HG03354 (cell line): ENCODE measurements around the gene SLC2A13.

Experiments used
- ATAC-seq: cut with Tn5 transposase; IDR thresholded peaks from one replicate; pipeline ENCODE4 v1.9.1; 2021; ENCODE audit warnings: mild to moderate bottlenecking; ENCODE audit not compliant: unreplicated experiment, poor library complexity, severe bottlenecking

The SLC2A13 gene

DNA sequence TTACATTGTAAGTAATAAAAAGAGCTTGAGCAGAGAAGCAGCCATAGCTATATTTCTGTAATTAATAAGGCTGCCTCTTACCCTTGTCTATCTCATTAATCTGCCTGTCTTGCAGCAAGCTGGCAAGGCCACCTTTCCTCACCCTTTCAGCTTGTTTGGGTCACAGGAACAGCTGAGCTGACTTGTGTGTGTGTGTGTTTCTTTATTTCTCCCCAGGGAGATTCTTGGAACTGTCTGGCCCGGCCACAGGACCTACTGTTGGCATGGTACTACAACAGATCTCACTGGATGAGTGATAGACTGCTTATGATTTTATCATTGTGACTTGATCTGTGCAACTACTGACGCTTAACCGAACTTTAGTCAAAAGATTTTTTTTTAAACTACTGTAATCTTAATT, 213.7 kb downstream of the SLC2A13 start:
- no peak for ATAC-seq

DNA sequence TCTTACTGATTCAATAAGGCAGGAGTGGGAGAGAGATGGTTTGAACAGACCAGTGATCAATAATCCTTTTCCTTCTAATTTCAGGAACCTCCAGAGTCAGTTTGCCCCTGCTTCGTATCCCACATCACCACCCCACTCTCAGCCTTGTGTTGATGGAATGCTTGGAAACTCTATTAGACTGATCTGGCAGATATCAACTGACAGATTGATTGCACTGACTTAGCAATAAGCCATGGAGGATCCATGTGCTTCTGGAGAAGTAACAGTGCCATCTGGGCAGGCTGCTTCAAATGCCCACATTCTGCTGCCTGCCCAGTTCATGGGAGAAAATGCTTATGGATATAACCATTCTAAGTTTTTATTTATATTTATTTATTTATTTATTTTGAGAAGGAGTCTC, 218.0 kb downstream of the SLC2A13 start:
- no peak for ATAC-seq

- no peak for ATAC-seq
Observed at GRCh38 chr12:39886106-39886505, 219.8 kb downstream of the SLC2A13 start.

DNA sequence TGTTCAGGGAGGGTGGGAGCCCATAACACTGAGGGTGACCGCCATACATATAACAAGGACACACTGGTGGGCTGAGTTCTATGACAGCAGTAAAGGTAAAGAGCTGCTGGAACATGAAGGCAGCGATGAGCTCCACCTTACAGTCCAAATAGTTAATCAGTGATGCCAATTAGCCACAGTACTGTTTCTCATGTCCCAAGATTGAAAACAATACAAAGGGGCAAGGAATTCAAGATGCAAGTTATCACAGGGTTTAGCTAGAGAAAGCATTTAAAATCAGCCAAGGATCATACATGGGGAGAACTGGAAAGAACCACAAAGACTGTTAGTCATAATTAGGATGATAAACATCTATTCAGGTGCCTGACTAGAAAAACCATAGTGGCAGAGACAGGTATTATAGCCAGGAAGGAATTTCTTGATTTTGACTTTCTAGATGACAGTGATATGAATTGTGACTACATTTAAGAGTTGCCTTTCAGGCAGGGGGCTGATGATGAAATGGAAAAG, 221.2 kb downstream of the SLC2A13 start:
- ATAC-seq, result no peak

- ATAC-seq, result no peak
Observed at GRCh38 chr12:39883411-39883810, 222.5 kb downstream of the SLC2A13 start.

- no peak for ATAC-seq
Observed at GRCh38 chr12:39878753-39879152, 227.1 kb downstream of the SLC2A13 start.

- no peak for ATAC-seq
Observed at GRCh38 chr12:39875721-39876120, 230.2 kb downstream of the SLC2A13 start.

DNA sequence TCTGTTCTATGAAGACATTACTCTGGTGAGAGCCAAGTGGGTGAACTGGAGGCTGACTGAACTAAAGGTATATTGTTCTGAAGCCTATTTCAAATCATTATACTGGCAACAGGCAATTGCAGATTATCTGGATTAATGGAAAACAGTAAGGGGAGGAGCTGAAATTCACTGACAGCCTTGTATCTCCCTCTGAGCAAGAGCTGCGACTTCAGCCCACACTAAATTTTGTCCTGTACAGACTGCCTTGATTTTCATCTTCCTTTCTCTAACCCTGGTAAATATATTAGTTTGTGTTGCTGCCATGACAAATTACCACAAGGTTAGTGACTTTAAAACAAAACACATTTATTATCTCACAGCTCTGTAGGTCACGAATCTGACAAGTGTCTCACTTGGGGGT, 231.1 kb downstream of the SLC2A13 start:
- no peak for ATAC-seq

DNA sequence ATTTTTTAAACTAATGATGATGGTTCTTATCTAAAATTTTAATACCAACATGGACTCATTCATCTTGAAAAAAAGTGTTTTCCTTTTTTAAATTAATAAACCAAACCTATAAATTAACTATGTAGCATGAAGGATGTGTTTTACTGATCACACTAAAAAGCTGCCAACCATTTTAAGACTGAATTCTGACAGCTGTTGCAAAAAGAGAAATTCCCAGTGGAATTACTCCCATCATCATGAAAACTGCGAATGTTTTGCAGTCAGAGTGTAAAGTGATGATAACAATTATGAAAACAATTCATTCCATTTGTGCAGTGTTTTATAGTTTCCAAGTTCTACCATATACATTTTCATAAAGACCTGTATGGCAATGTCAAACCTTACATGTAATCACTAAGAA, 232.8 kb downstream of the SLC2A13 start:
- no peak for ATAC-seq

DNA sequence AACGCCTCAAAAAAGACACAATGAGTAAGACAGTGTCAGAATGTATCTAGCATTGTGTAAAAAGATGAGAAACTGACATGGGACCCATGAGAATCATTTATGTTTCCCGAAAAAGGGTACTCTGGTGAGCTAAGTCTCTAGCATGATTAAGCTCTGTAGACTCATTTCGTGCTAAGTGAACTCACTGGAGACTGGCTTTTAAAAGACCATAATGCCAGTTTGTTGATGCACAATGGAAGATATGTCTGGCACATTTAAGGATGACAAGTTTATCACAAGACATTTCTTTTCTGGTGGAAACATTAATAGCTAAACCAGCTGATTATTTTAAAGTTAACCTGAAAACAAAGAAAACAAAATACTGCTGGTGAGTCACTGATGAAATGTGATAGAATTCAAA, 233.5 kb downstream of the SLC2A13 start:
- no peak for ATAC-seq

DNA sequence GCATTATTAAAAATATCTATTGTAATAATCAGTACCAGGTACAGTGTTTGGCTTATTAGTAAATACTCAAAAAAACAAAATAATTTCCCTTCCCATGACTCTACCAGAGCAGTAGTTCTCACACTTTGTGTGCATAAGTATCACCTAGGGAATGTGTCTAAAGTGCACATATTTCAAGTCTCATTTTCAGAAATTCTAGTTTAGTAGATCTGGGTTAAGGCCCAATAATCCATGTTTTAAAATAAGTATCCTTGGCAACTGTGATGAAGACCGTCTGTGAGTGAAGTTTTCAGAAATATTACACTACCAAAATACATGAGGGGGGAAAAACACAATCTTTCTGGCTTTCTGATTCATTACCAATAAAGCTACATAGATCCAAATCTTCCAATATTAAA, 237.6 kb downstream of the SLC2A13 start:
- ATAC-seq, result no peak

DNA sequence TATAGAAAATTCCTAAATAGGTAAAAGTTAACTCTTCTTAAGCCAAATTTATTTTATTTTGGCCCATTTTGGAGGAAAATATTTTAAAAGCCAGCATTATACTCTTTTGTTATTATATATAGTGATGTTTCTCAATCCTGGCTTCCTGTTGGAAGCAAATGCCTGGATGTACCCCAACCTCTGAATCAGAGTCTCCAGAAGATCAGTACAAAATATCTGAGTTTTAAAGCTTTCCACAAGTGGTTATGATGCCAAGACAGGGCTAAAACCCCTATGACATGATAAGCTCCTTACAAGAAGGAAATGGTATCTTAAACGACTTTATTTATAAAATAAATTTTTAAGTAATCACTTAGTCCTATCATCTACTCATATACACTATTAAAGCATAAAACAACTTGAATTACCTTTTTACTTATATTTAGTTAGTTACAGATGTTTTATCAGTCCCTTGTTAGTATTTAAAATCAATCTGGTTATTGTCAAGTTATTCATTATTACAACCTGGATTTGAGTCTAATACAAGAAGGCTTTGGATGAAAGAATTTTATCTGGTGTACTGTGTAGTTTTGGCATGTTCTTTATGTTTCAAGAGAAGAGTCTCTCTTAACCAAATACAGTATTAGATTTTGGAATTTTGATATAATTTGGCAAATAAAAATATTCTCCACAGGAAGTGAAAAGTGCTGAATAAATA, 238.1 kb downstream of the SLC2A13 start:
- ATAC-seq, result no peak

GRCh38 chr12:39866135-39866534, 239.7 kb downstream of the SLC2A13 start:
- no peak for ATAC-seq

GRCh38 chr12:39860695-39861094, 245.2 kb downstream of the SLC2A13 start:
- ATAC-seq, result no peak

GRCh38 chr12:39853003-39853402, 252.9 kb downstream of the SLC2A13 start:
- ATAC-seq, result no peak

GRCh38 chr12:39852346-39852745, 253.5 kb downstream of the SLC2A13 start:
- ATAC-seq, result no peak

DNA sequence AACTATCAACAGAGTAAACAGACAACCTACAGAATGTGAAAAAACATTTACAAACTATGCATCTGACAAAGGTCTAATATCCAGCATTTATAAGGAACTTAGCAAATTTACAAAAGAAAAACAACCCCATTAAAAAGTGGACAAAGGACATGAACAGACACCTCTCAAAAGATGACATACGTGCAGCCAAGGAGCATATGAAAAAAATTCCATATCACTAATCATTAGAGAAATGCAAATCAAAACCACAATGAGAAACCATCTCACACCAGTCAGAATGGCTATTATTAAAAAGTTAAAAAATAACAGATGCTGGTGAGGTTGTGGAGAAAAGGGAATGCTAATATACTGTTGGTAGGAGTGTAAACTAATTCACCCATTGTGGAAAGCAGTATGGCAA, 257.7 kb downstream of the SLC2A13 start:
- peak; percentile 61 for ATAC-seq

DNA sequence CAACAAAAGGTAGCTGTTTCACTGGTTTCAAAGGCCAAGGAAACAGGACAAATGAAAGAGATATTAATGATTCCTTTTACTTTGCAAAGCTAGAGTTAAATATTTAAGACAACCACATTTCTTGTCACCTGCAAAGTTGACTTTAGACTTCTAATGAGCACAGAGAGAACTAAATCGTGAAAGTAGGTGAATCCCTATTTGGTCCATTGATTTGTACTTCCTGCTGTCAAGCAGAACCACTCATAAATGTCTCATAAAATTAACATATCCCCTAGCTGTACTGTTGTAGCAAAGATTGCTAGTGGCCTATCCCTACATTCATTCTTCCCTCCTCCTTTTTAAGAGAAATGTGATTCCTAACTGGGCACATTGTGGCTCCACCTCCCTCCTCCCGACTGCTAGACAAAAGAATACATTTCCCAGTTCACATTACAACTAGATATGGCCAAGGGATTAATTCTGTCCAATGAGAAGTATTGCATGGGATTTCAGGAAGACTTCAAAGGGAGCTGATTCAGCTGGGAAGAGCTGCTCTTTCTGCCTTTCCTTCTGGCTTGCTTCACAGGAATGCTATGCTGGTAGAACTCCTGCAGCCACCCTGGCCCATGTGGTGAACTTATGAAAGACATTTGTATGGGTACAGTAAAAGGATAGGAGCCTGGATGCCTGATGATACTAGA, 258.8 kb downstream of the SLC2A13 start:
- peak; percentile 61 for ATAC-seq

DNA sequence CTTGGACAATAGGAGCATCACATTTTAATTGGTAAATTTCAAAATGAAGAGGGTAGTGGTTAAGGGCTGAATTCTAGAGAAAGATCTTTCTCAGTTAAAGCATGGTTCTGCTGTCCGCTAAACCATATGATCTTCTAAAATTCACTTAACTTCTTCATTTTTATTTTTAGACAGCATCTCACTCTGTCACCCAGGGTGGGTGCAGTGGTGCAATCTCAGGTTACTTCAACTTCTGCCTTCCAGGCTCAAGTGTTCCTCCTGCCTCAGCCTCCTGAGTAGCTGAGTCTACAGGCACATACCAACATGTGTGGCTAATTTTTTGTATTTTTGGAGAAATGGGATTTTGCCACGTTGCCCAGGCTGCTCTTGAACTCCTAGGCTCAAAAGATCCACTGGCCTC, 259.6 kb downstream of the SLC2A13 start:
- peak; percentile 29 for ATAC-seq

DNA sequence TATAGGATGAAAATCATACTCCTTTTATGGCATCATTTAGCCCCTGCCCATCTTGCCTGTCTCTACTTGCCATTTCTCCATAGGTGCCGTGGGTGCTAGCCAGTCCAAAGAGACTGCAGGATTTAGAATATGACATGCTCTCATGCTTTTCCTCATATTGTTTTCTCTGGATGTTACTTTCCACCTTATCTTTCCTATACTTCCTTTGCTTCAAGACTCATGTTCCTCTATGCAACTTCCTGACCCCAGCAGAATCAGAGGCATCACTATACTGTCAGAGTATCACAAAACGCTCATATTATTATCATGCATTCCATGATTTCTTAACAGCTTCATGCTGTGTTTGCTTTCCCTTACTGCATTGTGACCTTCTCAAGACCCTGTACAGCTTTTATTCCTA, 265.5 kb downstream of the SLC2A13 start:
- ATAC-seq, result no peak

GRCh38 chr12:39839072-39839471, 266.8 kb downstream of the SLC2A13 start:
- ATAC-seq, result no peak
